Esophagus squamous epithelium (tissue), 5 donors: ENCODE results near the gene MISFA. TPM values are rescaled to one million over a fixed set of nuclear protein-coding genes. Genes with fewer than 3 reads are reported as not detected.
"Not testable (repeated sequence)": the region's sequence is repeated elsewhere in the genome, so short reads cannot be mapped to it uniquely, and the experiment has no call there.

Source experiments
- DNase-seq: peaks from one replicate; lab custom pipeline; 2025; lab: John Stamatoyannopoulos, UW
- H3K27ac ChIP-seq, 4 donors: fragments of 200-600 bp; sonication (generic); one replicate each; pipeline ENCODE4 v1.5.1; 2016 to 2019; ENCODE audit warnings: mild to moderate bottlenecking in 1 of 4
- H3K27me3 ChIP-seq, 4 donors: fragments of 200-600 bp; sonication (generic); 1 replicate in 3 of 4; 2 replicates in 1 of 4; pipeline versions ENCODE4 v1.5.1 to v1.6.0; 2017 to 2021; ENCODE audit warnings: antibody characterized with exemption in 1 of 4
- H3K36me3 ChIP-seq, 3 donors: fragments of 200-600 bp; sonication (generic); one replicate each; pipeline ENCODE4 v1.5.1; 2016 to 2019
- H3K4me1 ChIP-seq, 3 donors: fragments of 200-600 bp; sonication (generic); one replicate each; pipeline ENCODE4 v1.5.1; 2017 to 2019
- H3K4me3 ChIP-seq, 4 donors: fragments of 200-600 bp; sonication (generic); 1 replicate in 3 of 4; 2 replicates in 1 of 4; pipeline ENCODE4 v1.5.1; 2016 to 2019; ENCODE audit warnings: mild to moderate bottlenecking in 2 of 4, moderate library complexity in 1 of 4
- H3K9me3 ChIP-seq, 3 donors: fragments of 200-600 bp; sonication (generic); one replicate each; pipeline ENCODE4 v1.5.1; 2016 to 2019
- POLR2A ChIP-seq, 4 donors: fragments of 450-650 bp; IDR thresholded peaks; one replicate each; pipeline ENCODE4 v1.6.1; 2017; ENCODE audit warnings: antibody characterized with exemption in 4 of 4, mild to moderate bottlenecking in 4 of 4, moderate library complexity in 3 of 4
- WGBS, 2 donors: methylation state at CpG; one replicate each; pipeline ENCODE4 v1.1.5; 2018; 5-methylcytosine and 5-hydroxymethylcytosine counted together
- intact Hi-C: fragments of 100-400 bp; cut with DNase I; formaldehyde crosslinking; loops from one replicate; pipeline ENCODE4 v1.15.0; 2022
- total RNA-seq, 4 donors: library from RNA; depleted of rRNA; stranded (reverse); fragments of >200 nt; gene quantifications; one replicate each; pipeline ENCODE4 v1.1.0, GENCODE V29; 2016
- TF ChIP-seq, protein P1 (sequence below), 6 experiments: fragments of 450-650 bp in 4 of 6; fragments of 200-600 bp in 2 of 6; sonication (generic) in 2 of 6; IDR thresholded peaks; one replicate each; pipeline ENCODE4 v1.5.1; 2016 to 2019; ENCODE audit warnings: antibody characterized with exemption in 6 of 6, mild to moderate bottlenecking in 4 of 6, moderate library complexity in 4 of 6
- donor health status: DM: yes; HTN: yes; CAD: no.

MISFA gene
- total RNA-seq, 4 donors from 2014 or later, result 1.4 to 2.5 TPM; not detected in 2

DNA sequence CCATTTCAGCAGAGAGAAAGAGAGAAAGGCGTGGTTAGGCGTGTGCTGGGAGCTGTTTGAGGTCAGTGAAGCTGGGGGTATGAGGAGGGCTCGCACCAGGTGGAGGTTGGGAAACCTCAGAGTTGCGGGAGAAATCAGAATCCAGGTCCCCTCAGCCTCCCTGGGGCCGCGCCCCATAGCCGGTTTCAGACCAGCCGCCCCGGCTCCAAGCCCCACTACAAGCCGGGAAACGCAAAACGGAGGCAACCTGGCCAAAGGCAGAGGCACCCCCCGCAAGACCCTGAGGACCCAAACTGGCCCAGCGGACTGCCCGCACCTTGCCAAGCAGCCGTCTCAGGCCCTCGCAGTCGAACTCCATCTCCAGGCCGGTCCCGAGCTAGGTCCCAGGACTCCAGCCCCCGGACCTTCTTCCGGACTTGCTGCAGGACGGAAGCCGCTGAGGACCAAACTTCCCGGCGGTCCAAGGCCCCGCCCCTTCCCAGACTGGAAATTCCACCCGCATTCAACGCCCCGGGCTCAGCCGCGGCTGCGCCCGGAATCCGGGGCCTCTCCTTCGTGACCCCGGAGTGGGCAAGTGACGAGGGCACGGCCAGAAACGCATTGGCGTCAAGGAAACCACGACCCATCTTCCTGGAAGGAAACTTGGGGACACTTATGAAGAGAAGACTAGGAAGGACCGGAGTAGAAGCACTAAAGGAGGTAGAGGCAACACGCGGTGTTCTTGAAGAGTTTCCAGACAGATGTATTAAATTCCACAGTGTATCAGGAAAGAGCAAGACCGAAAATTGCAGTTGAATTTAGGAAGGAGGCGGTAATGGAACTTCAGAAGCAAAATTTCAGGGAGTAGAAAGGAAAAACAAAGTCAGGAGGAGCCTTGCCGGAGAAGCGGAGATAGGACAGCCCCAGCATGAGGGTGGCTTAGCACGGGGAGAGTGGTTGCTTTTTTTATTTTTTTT lies 11.0 kb upstream of the MISFA start, which contains the start of gene UEVLD:
TSS of gene UEVLD (minus strand) at position 438 of the 956 bp plus-strand sequence. CDS start at position 358, 80 bp downstream.
- 1 to 4% methylated on average over 19 to 22 of the region's 50 CpGs for WGBS, 2 donors
- H3K27ac ChIP-seq, result peak within 1 kb of the TSS; percentile 85 to 92 (median 91)
- no peaks in the 10 kb centered on the region for H3K27me3 ChIP-seq
- H3K4me1 ChIP-seq, result peaks cover 9 to 50% (median 28%) of the 10 kb centered on the region in 3 donors
- no peak for DNase-seq
- peak within 1 kb of the TSS; percentile 71 to 93 (median 90) for H3K4me3 ChIP-seq
- no peaks in the 10 kb centered on the region for H3K36me3 ChIP-seq
- peak in 3 of 4 donors; percentile 29 to 78 (median 61) for TF ChIP-seq POLR2A (IDR thresholded peaks at IDR 0.05)
- TF ChIP-seq, protein P1, sequence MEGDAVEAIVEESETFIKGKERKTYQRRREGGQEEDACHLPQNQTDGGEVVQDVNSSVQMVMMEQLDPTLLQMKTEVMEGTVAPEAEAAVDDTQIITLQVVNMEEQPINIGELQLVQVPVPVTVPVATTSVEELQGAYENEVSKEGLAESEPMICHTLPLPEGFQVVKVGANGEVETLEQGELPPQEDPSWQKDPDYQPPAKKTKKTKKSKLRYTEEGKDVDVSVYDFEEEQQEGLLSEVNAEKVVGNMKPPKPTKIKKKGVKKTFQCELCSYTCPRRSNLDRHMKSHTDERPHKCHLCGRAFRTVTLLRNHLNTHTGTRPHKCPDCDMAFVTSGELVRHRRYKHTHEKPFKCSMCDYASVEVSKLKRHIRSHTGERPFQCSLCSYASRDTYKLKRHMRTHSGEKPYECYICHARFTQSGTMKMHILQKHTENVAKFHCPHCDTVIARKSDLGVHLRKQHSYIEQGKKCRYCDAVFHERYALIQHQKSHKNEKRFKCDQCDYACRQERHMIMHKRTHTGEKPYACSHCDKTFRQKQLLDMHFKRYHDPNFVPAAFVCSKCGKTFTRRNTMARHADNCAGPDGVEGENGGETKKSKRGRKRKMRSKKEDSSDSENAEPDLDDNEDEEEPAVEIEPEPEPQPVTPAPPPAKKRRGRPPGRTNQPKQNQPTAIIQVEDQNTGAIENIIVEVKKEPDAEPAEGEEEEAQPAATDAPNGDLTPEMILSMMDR (IDR thresholded peaks at IDR 0.05), result peak in 1 of 6 experiments; percentile 15
- H3K9me3 ChIP-seq, result no peaks in the 10 kb centered on the region
- intact Hi-C loops, result no loop called here

DNA sequence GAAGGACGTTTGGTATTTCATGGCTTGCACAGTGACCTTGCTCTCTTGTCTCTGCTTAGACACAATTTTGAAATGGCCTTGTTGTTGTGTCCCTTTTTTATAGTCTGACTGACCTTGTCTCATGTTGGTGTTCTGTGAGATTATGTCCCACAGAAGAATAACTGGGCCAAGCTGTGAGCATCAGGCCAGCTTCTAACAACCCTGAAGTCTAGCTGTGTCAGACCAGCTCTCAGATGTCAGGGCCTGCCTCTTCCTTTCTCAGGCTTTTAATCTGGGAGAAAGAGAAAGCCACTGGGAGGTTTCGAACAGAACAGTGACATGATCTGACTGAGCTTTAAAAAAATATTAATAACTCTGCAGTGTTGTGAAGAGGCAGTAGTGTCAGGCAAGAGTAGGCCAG lies 9.0 kb upstream of the MISFA start:
- no peak overlapping the region for H3K4me3 ChIP-seq
- H3K27ac ChIP-seq, result peak overlapping the region in 1 of 4 donors; percentile 92
- no peaks in the 10 kb centered on the region for H3K27me3 ChIP-seq
- H3K9me3 ChIP-seq, result no peaks in the 10 kb centered on the region
- peaks cover 14 to 70% (median 36%) of the 10 kb centered on the region in 3 donors for H3K4me1 ChIP-seq
- TF ChIP-seq POLR2A (IDR thresholded peaks at IDR 0.05), result no peak
- TF ChIP-seq, protein P1 (IDR thresholded peaks at IDR 0.05), result no peak
- 50 to 52% methylated on average over 2 of the region's 2 CpGs for WGBS, 2 donors
- peaks cover 0 to 2% (median 0%) of the 10 kb centered on the region in 3 donors for H3K36me3 ChIP-seq
- intact Hi-C loops, result no loop called here
- DNase-seq, result no peak

DNA sequence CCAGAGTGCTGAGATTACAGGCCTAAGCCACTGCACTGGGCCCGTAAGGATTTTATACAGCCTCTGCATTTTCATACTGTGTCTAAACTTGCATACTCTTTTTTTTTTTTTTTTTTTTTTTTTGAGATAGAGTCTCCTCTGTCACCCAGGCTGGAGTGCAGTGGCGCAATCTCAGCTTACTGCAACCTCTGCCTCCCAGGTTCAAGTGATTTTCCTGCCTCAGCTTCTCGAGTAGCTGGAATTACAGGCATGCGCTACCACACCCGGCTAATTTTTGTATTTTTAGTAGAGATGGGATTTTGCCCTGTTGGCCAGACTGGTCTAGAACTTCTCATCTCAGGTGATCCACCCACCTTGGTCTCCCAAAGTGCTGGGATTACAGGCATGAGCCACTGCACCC lies 5.5 kb upstream of the MISFA start:
- H3K4me3 ChIP-seq, DNase-seq, H3K9me3 ChIP-seq, intact Hi-C loops, H3K27me3 ChIP-seq: not testable (repeated sequence)
- peaks cover 0 to 16% (median 0%) of the 10 kb centered on the region in 3 donors for H3K36me3 ChIP-seq
- 53 to 61% methylated on average over 5 of the region's 5 CpGs for WGBS, 2 donors
- H3K27ac ChIP-seq, result peak overlapping the region in 1 of 4 donors; percentile 52
- H3K4me1 ChIP-seq, result peaks cover 9 to 55% (median 28%) of the 10 kb centered on the region in 3 donors

DNA sequence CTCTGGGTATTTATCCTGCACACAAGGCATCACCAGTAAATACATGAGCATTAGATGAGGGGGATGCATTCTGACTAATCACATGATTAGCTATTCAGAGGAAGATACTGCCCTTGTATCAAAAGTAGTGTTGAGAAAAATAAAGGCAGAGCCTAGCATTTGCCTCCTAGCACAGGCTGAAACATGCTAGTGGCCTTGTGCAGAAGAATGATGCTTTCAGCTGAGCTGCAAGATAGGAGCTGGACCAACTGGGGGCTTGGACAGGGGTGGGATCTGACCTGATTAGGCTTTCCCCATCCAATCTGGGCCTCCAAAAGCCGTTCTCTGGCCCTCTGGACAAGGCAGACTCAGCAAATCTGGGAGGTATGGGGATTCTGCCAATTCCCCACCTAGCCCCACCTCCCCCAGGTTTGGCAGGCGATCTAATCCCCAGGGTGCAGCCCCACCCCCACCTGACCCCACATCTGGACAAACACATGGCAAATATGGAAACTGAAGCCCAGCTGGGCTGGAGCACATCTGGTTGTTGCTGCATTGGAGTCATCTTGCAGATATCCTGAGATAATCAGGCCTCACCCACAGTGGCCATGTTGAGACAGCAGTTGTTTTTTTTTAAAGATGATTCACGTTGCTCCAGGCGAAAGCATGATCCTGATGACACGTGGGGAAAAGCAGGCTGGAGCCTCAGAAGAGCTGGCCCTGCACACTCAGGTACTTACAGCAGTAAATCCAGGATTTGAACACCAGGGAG lies 4.4 kb upstream of the MISFA start:
- WGBS, 2 donors, result 15 to 48% methylated on average over 2 to 4 of the region's 5 CpGs
- TF ChIP-seq, protein P1 (IDR thresholded peaks at IDR 0.05), result no peak
- no peak for TF ChIP-seq POLR2A (IDR thresholded peaks at IDR 0.05)
- intact Hi-C loops, result no loop called here
- H3K36me3 ChIP-seq, result peaks cover 0 to 16% (median 0%) of the 10 kb centered on the region in 3 donors
- peak overlapping the region in 3 of 4 donors; percentile 32 to 45 (median 44) for H3K27ac ChIP-seq
- no peaks in the 10 kb centered on the region for H3K9me3 ChIP-seq
- H3K4me3 ChIP-seq, result no peak overlapping the region
- peaks cover 6 to 44% (median 17%) of the 10 kb centered on the region in 3 donors for H3K4me1 ChIP-seq
- no peak for DNase-seq
- H3K27me3 ChIP-seq, result no peaks in the 10 kb centered on the region

DNA sequence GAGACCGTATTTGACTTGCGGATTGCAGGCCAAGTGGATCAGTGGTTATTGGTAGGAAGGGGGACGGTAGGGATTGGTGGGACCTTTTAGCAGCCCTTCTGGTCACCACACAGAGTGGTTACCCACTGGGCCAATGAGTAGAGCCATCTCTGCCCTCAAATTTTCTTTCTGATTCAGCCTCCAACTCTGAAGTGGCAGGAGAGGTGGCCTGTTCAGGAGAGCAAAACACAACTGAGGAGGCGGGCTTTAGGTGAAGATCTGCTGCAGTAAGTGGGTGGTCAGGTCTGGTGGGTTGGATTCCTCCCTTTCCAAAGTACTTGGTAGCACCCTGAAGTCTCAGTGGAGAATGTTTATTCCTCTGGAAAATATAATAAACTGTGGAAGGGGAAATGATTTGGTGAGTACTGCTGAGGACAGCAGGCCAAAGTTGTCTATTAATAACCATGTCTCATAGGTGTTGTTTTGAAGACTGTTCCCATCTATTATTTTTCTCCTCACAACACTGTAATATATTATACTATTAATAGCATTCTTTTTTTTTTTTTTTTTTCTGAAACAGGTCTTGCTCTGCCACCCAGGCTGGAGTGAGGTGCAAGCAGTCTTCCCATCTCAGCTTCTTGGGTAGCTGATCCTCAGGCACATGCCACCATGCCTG lies 1.5 kb downstream of the MISFA start:
- 89 to 94% methylated on average over 4 of the region's 4 CpGs for WGBS, 2 donors
- H3K4me1 ChIP-seq, result no peaks in the 10 kb centered on the region
- DNase-seq, result no peak
- no peak overlapping the region for H3K4me3 ChIP-seq
- H3K36me3 ChIP-seq, result peaks cover 0 to 23% (median 0%) of the 10 kb centered on the region in 3 donors
- intact Hi-C loops, result no loop called here
- no peak overlapping the region for H3K27ac ChIP-seq
- H3K27me3 ChIP-seq, result no peaks in the 10 kb centered on the region
- no peaks in the 10 kb centered on the region for H3K9me3 ChIP-seq
- TF ChIP-seq, protein P1 (IDR thresholded peaks at IDR 0.05), result no peak
- no peak for TF ChIP-seq POLR2A (IDR thresholded peaks at IDR 0.05)
